Measurements from ENCODE around the gene PCDHGA1.

DNA sequence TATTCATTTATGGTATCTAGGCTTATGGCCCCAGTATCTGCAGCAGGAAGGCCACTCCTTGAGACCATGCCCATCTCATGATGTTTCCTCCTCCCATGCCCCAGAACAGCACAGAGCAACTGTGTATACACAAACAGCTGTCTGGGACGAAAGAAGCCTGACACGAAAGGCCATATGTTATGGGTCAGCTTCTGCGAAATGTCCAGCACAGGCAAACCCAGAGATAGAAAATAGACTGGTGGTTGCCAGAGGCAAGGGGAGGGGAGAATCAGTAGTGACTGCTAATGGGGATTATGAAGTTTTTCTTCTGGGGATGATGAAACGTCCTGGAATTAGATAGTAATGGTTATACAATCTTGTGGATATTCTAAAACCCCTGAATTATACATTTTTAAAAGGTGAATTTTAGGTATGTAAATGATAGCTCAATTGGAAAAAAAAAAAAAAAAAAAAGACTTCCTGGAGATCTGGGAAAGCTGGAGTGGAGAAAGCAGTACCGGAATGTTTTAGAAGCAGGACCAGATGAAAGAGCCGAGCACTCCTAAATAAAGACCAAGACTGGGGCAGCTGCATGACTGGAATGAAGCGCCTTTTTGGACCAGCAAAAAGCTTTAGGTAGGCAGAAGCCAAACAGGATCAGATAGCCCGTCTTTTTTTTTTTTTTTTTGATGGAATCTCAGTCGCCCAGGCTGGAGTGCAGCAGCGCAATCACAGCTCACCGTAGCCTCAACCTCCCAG lies 187.7 kb downstream of the PCDHGA1 start:
- TF ChIP-seq POLR2A (IDR thresholded peaks at IDR 0.05): no peak
- TF ChIP-seq, protein P1, sequence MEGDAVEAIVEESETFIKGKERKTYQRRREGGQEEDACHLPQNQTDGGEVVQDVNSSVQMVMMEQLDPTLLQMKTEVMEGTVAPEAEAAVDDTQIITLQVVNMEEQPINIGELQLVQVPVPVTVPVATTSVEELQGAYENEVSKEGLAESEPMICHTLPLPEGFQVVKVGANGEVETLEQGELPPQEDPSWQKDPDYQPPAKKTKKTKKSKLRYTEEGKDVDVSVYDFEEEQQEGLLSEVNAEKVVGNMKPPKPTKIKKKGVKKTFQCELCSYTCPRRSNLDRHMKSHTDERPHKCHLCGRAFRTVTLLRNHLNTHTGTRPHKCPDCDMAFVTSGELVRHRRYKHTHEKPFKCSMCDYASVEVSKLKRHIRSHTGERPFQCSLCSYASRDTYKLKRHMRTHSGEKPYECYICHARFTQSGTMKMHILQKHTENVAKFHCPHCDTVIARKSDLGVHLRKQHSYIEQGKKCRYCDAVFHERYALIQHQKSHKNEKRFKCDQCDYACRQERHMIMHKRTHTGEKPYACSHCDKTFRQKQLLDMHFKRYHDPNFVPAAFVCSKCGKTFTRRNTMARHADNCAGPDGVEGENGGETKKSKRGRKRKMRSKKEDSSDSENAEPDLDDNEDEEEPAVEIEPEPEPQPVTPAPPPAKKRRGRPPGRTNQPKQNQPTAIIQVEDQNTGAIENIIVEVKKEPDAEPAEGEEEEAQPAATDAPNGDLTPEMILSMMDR (IDR thresholded peaks at IDR 0.05): no peak

All from body of pancreas (tissue), 4 donors.